Thyroid gland (tissue), 4 donors: ENCODE data around the gene TMEM222.

ENCODE experiments used
- POLR2A ChIP-seq, 2 donors: fragments of 450-650 bp; IDR thresholded peaks; one replicate each; pipeline ENCODE4 v1.6.1; 2017; ENCODE audit warnings: antibody characterized with exemption in 2 of 2, mild to moderate bottlenecking in 2 of 2, moderate library complexity in 1 of 2
- TF ChIP-seq, protein P1 (sequence below), 6 experiments: fragments of 200-600 bp in 3 of 6; fragments of 450-650 bp in 3 of 6; sonication (generic) in 3 of 6; IDR thresholded peaks; one replicate each; pipeline ENCODE4 v1.5.1; 2016 to 2019; ENCODE audit warnings: antibody characterized with exemption in 6 of 6, mild to moderate bottlenecking in 2 of 6, inconsistent platforms in 1 of 6, moderate library complexity in 1 of 6

- TF ChIP-seq POLR2A (IDR thresholded peaks at IDR 0.05) = no peak
- TF ChIP-seq, protein P1, sequence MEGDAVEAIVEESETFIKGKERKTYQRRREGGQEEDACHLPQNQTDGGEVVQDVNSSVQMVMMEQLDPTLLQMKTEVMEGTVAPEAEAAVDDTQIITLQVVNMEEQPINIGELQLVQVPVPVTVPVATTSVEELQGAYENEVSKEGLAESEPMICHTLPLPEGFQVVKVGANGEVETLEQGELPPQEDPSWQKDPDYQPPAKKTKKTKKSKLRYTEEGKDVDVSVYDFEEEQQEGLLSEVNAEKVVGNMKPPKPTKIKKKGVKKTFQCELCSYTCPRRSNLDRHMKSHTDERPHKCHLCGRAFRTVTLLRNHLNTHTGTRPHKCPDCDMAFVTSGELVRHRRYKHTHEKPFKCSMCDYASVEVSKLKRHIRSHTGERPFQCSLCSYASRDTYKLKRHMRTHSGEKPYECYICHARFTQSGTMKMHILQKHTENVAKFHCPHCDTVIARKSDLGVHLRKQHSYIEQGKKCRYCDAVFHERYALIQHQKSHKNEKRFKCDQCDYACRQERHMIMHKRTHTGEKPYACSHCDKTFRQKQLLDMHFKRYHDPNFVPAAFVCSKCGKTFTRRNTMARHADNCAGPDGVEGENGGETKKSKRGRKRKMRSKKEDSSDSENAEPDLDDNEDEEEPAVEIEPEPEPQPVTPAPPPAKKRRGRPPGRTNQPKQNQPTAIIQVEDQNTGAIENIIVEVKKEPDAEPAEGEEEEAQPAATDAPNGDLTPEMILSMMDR (IDR thresholded peaks at IDR 0.05) = peak; percentile 30 to 80 (median 46)
Measured at GRCh38 chr1:27296773-27297291, 25.1 kb upstream of the TMEM222 start.
